Uterus (tissue), 4 donors: ENCODE data around the gene PIWIL4. TPM values are rescaled to one million over a fixed set of nuclear protein-coding genes. Genes with fewer than 3 reads are reported as not detected.

ENCODE experiments used
- DNase-seq, 2 donors: peaks; one replicate each; pipeline ENCODE4 v3.0.0-alpha.2; 2019 to 2020
- H3K27ac ChIP-seq, 2 donors: fragments of 200-600 bp; sonication (generic); 1 replicate in 1 of 2; 2 replicates in 1 of 2; pipeline ENCODE4 v1.5.1; 2016 to 2018
- H3K27me3 ChIP-seq, 2 donors: fragments of 200-600 bp; sonication (generic); one replicate each; pipeline ENCODE4 v1.5.1; 2018 to 2019; ENCODE audit warnings: control low read depth in 1 of 2
- H3K36me3 ChIP-seq, 2 donors: fragments of 200-600 bp; sonication (generic); one replicate each; pipeline ENCODE4 v1.5.1; 2019; ENCODE audit warnings: control low read depth in 1 of 2
- H3K4me1 ChIP-seq, 2 donors: fragments of 200-600 bp; sonication (generic); one replicate each; pipeline ENCODE4 v1.5.1; 2018 to 2019; ENCODE audit warnings: control low read depth in 1 of 2
- H3K4me3 ChIP-seq, 2 donors: fragments of 200-600 bp; sonication (generic); 1 replicate in 1 of 2; 2 replicates in 1 of 2; pipeline ENCODE4 v1.5.1; 2018 to 2019; ENCODE audit warnings: mild to moderate bottlenecking in 1 of 2
- H3K9me3 ChIP-seq, 2 donors: fragments of 200-600 bp; sonication (generic); one replicate each; pipeline ENCODE4 v1.5.1; 2019; ENCODE audit warnings: control low read depth in 1 of 2
- POLR2A ChIP-seq, 2 donors: fragments of 450-650 bp; IDR thresholded peaks; one replicate each; pipeline ENCODE4 v1.6.1; 2016; ENCODE audit warnings: antibody characterized with exemption in 2 of 2, mild to moderate bottlenecking in 1 of 2, moderate library complexity in 1 of 2
- intact Hi-C: fragments of 100-400 bp; cut with DNase I; formaldehyde crosslinking; loops from one replicate; pipeline ENCODE4 v1.15.1; 2023; ENCODE audit warnings: low total_unique reads
- total RNA-seq, 4 donors: library from RNA; depleted of rRNA in 3 of 4; stranded (reverse); fragments of >200 nt in 3 of 4; gene quantifications; one replicate each; pipeline versions ENCODE4 v1.1.0 to v1.2.4, GENCODE V29; 2014 to 2023
- TF ChIP-seq, protein P1 (sequence below), 4 experiments: fragments of 200-600 bp in 2 of 4; fragments of 450-650 bp in 2 of 4; sonication (generic) in 2 of 4; IDR thresholded peaks; one replicate each; pipeline ENCODE4 v1.5.1; 2016 to 2019; ENCODE audit warnings: antibody characterized with exemption in 4 of 4, mild to moderate bottlenecking in 2 of 4, moderate library complexity in 1 of 4
- donor health status: DM: yes; HTN: yes; CAD: no.

The PIWIL4 gene
- total RNA-seq, 4 donors from 2014 or later, result 5.1 to 9.0 (median 6.8) TPM

- Histone ChIP-seq H3K9me3 (no peaks in the 10 kb centered on the region), H3K27ac (no peak overlapping the region), H3K4me1 (no peaks in the 10 kb centered on the region), H3K27me3 (no peaks in the 10 kb centered on the region), H3K36me3 (no peaks in the 10 kb centered on the region), H3K4me3 (no peak overlapping the region)
- intact Hi-C loops, result loop anchor here (10.0 kb wide), 1 partner anchor 74 kb away; the partner anchor contains the start of gene C11orf97
- TF ChIP-seq, protein P1, sequence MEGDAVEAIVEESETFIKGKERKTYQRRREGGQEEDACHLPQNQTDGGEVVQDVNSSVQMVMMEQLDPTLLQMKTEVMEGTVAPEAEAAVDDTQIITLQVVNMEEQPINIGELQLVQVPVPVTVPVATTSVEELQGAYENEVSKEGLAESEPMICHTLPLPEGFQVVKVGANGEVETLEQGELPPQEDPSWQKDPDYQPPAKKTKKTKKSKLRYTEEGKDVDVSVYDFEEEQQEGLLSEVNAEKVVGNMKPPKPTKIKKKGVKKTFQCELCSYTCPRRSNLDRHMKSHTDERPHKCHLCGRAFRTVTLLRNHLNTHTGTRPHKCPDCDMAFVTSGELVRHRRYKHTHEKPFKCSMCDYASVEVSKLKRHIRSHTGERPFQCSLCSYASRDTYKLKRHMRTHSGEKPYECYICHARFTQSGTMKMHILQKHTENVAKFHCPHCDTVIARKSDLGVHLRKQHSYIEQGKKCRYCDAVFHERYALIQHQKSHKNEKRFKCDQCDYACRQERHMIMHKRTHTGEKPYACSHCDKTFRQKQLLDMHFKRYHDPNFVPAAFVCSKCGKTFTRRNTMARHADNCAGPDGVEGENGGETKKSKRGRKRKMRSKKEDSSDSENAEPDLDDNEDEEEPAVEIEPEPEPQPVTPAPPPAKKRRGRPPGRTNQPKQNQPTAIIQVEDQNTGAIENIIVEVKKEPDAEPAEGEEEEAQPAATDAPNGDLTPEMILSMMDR (IDR thresholded peaks at IDR 0.05), result no peak
- no peak for TF ChIP-seq POLR2A (IDR thresholded peaks at IDR 0.05)
- DNase-seq, result no peak
Observed at GRCh38 chr11:94588366-94588942, 21.3 kb downstream of the PIWIL4 start.

- Histone ChIP-seq H3K9me3 (no peaks in the 10 kb centered on the region), H3K4me1 (no peaks in the 10 kb centered on the region), H3K4me3 (no peak overlapping the region), H3K27me3 (no peaks in the 10 kb centered on the region), H3K36me3 (no peaks in the 10 kb centered on the region), H3K27ac (no peak overlapping the region)
- intact Hi-C loops, result no loop called here
- TF ChIP-seq, protein P1 (IDR thresholded peaks at IDR 0.05), result no peak
- no peak for TF ChIP-seq POLR2A (IDR thresholded peaks at IDR 0.05)
- no peak for DNase-seq
Observed at GRCh38 chr11:94590352-94591041, 23.3 kb downstream of the PIWIL4 start.

GRCh38 chr11:94593030-94593429 is 25.9 kb downstream of the PIWIL4 start:
- Histone ChIP-seq H3K9me3 (no peaks in the 10 kb centered on the region), H3K4me3 (no peak overlapping the region), H3K27ac (no peak overlapping the region), H3K36me3 (no peaks in the 10 kb centered on the region), H3K4me1 (no peaks in the 10 kb centered on the region), H3K27me3 (no peaks in the 10 kb centered on the region)
- intact Hi-C loops, result no loop called here
- TF ChIP-seq POLR2A (IDR thresholded peaks at IDR 0.05), result no peak
- TF ChIP-seq, protein P1 (IDR thresholded peaks at IDR 0.05), result no peak
- DNase-seq, result no peak

DNA sequence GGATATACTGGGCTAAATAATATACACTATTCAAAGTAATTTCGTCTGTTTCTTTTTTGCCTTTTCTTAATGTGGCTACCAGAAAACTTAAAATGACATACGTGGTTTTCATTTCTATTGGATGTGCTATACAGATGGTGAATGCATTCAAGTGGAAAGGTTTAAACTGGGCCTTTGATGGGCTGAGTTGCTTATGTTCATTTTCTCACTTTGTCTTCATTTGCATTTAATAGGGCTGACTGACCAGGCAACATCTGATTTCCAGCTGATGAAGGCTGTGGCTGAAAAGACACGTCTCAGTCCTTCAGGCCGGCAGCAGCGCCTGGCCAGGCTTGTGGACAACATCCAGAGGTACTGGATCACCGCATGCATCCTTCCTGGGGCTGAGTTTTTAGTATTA is 27.9 kb downstream of the PIWIL4 start:
- H3K27me3 ChIP-seq, result no peaks in the 10 kb centered on the region
- no peak overlapping the region for H3K27ac ChIP-seq
- no peaks in the 10 kb centered on the region for H3K9me3 ChIP-seq
- H3K4me3 ChIP-seq, result no peak overlapping the region
- TF ChIP-seq, protein P1 (IDR thresholded peaks at IDR 0.05), result no peak
- TF ChIP-seq POLR2A (IDR thresholded peaks at IDR 0.05), result no peak
- no peaks in the 10 kb centered on the region for H3K4me1 ChIP-seq
- H3K36me3 ChIP-seq, result no peaks in the 10 kb centered on the region
- intact Hi-C loops, result no loop called here
- no peak for DNase-seq

GRCh38 chr11:94597896-94598295 is 30.7 kb downstream of the PIWIL4 start:
- Histone ChIP-seq H3K36me3 (no peaks in the 10 kb centered on the region), H3K9me3 (no peaks in the 10 kb centered on the region), H3K27ac (no peak overlapping the region), H3K27me3 (no peaks in the 10 kb centered on the region), H3K4me1 (no peaks in the 10 kb centered on the region), H3K4me3 (no peak overlapping the region)
- intact Hi-C loops, result no loop called here
- no peak for DNase-seq
- no peak for TF ChIP-seq POLR2A (IDR thresholded peaks at IDR 0.05)
- TF ChIP-seq, protein P1 (IDR thresholded peaks at IDR 0.05), result peak in 3 of 4 experiments; percentile 21 to 24 (median 23)
